Thoracic aorta (tissue), 2 donors: ENCODE results near the gene DMRTC1. TPM values are rescaled to one million over a fixed set of nuclear protein-coding genes. Genes with fewer than 3 reads are reported as not detected.
"Not testable (repeated sequence)": the region's sequence is repeated elsewhere in the genome, so short reads cannot be mapped to it uniquely, and the experiment has no call there.

ENCODE experiments used
- ATAC-seq: fragments of 150-250 bp; one replicate; pipeline ENCODE4 v1.8.0; 2017; ENCODE audit warnings: low read depth; ENCODE audit not compliant: insufficient number of reproducible peaks, low FRiP score
- DNase-seq: peaks from one replicate; pipeline ENCODE4 v3.0.0-alpha.2; 2020; ENCODE audit warnings: low spot score
- H3K27ac ChIP-seq, 2 donors: fragments of 200-600 bp; sonication (generic); 1 replicate in 1 of 2; 2 replicates in 1 of 2; pipeline ENCODE4 v1.5.1; 2016; ENCODE audit warnings: mild to moderate bottlenecking in 2 of 2, moderate library complexity in 2 of 2
- H3K27me3 ChIP-seq: fragments of 200-600 bp; sonication (generic); replicated peaks from 2 replicates; pipeline ENCODE4 v1.6.0; 2016; ENCODE audit warnings: mild to moderate bottlenecking; ENCODE audit not compliant: insufficient read depth
- H3K36me3 ChIP-seq: fragments of 200-600 bp; sonication (generic); one replicate; pipeline ENCODE4 v1.5.1; 2016
- H3K4me1 ChIP-seq, 2 donors: fragments of 200-600 bp; sonication (generic); 1 replicate in 1 of 2; 2 replicates in 1 of 2; pipeline versions ENCODE4 v1.5.1 to v1.6.0; 2016; ENCODE audit warnings: low read depth in 2 of 2, mild to moderate bottlenecking in 1 of 2; ENCODE audit not compliant: control insufficient read depth in 1 of 2
- H3K4me3 ChIP-seq: fragments of 200-600 bp; sonication (generic); 2 replicates; pipeline ENCODE4 v1.5.1; 2016; ENCODE audit warnings: mild to moderate bottlenecking
- H3K9me3 ChIP-seq: fragments of 200-600 bp; sonication (generic); 2 replicates; pipeline ENCODE4 v1.5.1; 2016
- total RNA-seq, 2 donors: library from RNA; depleted of rRNA; stranded (reverse); fragments of >200 nt; gene quantifications; one replicate each; pipeline versions ENCODE4 v1.1.0 to v1.2.3, GENCODE V29; 2016

Gene DMRTC1
- total RNA-seq: not detected

- DNase-seq, ATAC-seq: not testable (repeated sequence)
Observed at GRCh38 chrX:72943819-72944169, at the start of gene DMRTC1. DMRTC1 (minus strand) TSS chrX:72943837; CDS start chrX:72875694, 68,143 bp downstream.

GRCh38 chrX:72980894-72981469, 37.3 kb upstream of the DMRTC1 start:
- H3K36me3 ChIP-seq, H3K27ac ChIP-seq, ATAC-seq, H3K4me3 ChIP-seq, DNase-seq, H3K9me3 ChIP-seq, H3K27me3 ChIP-seq, H3K4me1 ChIP-seq: not testable (repeated sequence)

More at GRCh38 chrX:72943819-72944169, at the start of gene DMRTC1:
- H3K4me3 ChIP-seq, H3K4me1 ChIP-seq, H3K9me3 ChIP-seq, H3K27me3 ChIP-seq, H3K36me3 ChIP-seq, H3K27ac ChIP-seq: not testable (repeated sequence)

- H3K27ac ChIP-seq, DNase-seq, ATAC-seq, H3K9me3 ChIP-seq, H3K36me3 ChIP-seq, H3K27me3 ChIP-seq, H3K4me3 ChIP-seq, H3K4me1 ChIP-seq: not testable (repeated sequence)
Observed at GRCh38 chrX:72974885-72975284, 31.2 kb upstream of the DMRTC1 start.

- not testable (repeated sequence) for H3K4me1 ChIP-seq, H3K27ac ChIP-seq, H3K27me3 ChIP-seq, H3K4me3 ChIP-seq, ATAC-seq, DNase-seq, H3K36me3 ChIP-seq, H3K9me3 ChIP-seq
Observed at GRCh38 chrX:72971859-72972258, 28.2 kb upstream of the DMRTC1 start.

GRCh38 chrX:72959971-72960370, 16.3 kb upstream of the DMRTC1 start:
- H3K27me3 ChIP-seq, ATAC-seq, H3K36me3 ChIP-seq, DNase-seq, H3K9me3 ChIP-seq, H3K27ac ChIP-seq, H3K4me3 ChIP-seq, H3K4me1 ChIP-seq: not testable (repeated sequence)

- not testable (repeated sequence) for H3K27ac ChIP-seq, H3K4me1 ChIP-seq, H3K9me3 ChIP-seq, ATAC-seq, H3K27me3 ChIP-seq, DNase-seq, H3K36me3 ChIP-seq, H3K4me3 ChIP-seq
Observed at GRCh38 chrX:72943035-72943818, 410 bp downstream of the DMRTC1 start.

- H3K9me3 ChIP-seq, DNase-seq, H3K4me1 ChIP-seq, H3K4me3 ChIP-seq, H3K36me3 ChIP-seq, H3K27ac ChIP-seq, ATAC-seq, H3K27me3 ChIP-seq: not testable (repeated sequence)
Observed at GRCh38 chrX:72942272-72942671, 1.4 kb downstream of the DMRTC1 start.

GRCh38 chrX:72937906-72938305, 5.7 kb downstream of the DMRTC1 start, which contains the start of gene FAM236A:
FAM236A (plus strand) TSS chrX:72938206; CDS start chrX:72938263, 57 bp downstream.
- H3K27me3 ChIP-seq, H3K27ac ChIP-seq, H3K4me1 ChIP-seq, ATAC-seq, H3K4me3 ChIP-seq, H3K9me3 ChIP-seq, H3K36me3 ChIP-seq, DNase-seq: not testable (repeated sequence)

GRCh38 chrX:72936882-72937455, 6.7 kb downstream of the DMRTC1 start:
- ATAC-seq, H3K27me3 ChIP-seq, H3K36me3 ChIP-seq, H3K27ac ChIP-seq, H3K4me3 ChIP-seq, H3K9me3 ChIP-seq, DNase-seq, H3K4me1 ChIP-seq: not testable (repeated sequence)

GRCh38 chrX:72936455-72936854, 7.2 kb downstream of the DMRTC1 start:
- H3K4me1 ChIP-seq, H3K4me3 ChIP-seq, H3K36me3 ChIP-seq, H3K27me3 ChIP-seq, H3K27ac ChIP-seq, H3K9me3 ChIP-seq, ATAC-seq, DNase-seq: not testable (repeated sequence)

GRCh38 chrX:72932283-72932682, 11.4 kb downstream of the DMRTC1 start:
- not testable (repeated sequence) for H3K27ac ChIP-seq, H3K4me1 ChIP-seq, H3K36me3 ChIP-seq, DNase-seq, H3K9me3 ChIP-seq, H3K4me3 ChIP-seq, H3K27me3 ChIP-seq, ATAC-seq

- ATAC-seq, H3K4me3 ChIP-seq, H3K27ac ChIP-seq, H3K9me3 ChIP-seq, DNase-seq, H3K4me1 ChIP-seq, H3K36me3 ChIP-seq, H3K27me3 ChIP-seq: not testable (repeated sequence)
Observed at GRCh38 chrX:72916096-72916495, 27.5 kb downstream of the DMRTC1 start.
